DND-41 (cell line): Measurements from ENCODE around the gene CS.
A peak's percentile ranks its signal among the peaks of the same experiment; 100 is the strongest.
"Not testable (repeated sequence)": the region's sequence is repeated elsewhere in the genome, so short reads cannot be mapped to it uniquely, and the experiment has no call there.

Source experiments
- ATAC-seq: fragments of 200-7000 bp; cut with Tn5 transposase; 3 replicates; pipeline ENCODE4 v1.9.1; 2021; ENCODE audit warnings: low read depth; ENCODE audit not compliant: insufficient read depth
- DNase-seq: peaks from one replicate; pipeline ENCODE4 v3.0.0-alpha.2; 2020
- H2AFZ ChIP-seq: 2 replicates; pipeline ENCODE4 v1.6.0; 2012; ENCODE audit warnings: low read depth, low read length
- H3K27ac ChIP-seq: 2 replicates; pipeline ENCODE4 v1.5.1; 2012; ENCODE audit warnings: low read length, inconsistent platforms
- H3K27me3 ChIP-seq: fragments of 200-600 bp; sonication (generic); 2 replicates; pipeline ENCODE4 v1.6.0; 2012; ENCODE audit warnings: low read length, mild to moderate bottlenecking, inconsistent platforms; ENCODE audit not compliant: insufficient read depth, poor library complexity
- H3K36me3 ChIP-seq: 2 replicates; pipeline ENCODE4 v1.5.1; 2012; ENCODE audit warnings: low read length, inconsistent platforms; ENCODE audit not compliant: insufficient read depth
- H3K4me1 ChIP-seq: 2 replicates; pipeline ENCODE4 v1.5.1; 2012; ENCODE audit warnings: mild to moderate bottlenecking, low read length; ENCODE audit not compliant: insufficient read depth
- H3K4me2 ChIP-seq: 2 replicates; pipeline ENCODE4 v1.6.0; 2012; ENCODE audit warnings: mild to moderate bottlenecking, moderate library complexity, low read length, inconsistent platforms; ENCODE audit not compliant: insufficient read depth
- H3K4me3 ChIP-seq, 2 experiments: fragments of 200-600 bp in 1 of 2; shearing (Covaris generic) in 1 of 2; 2 replicates each; pipeline ENCODE4 v1.5.1; 2012 to 2016; ENCODE audit warnings: inconsistent platforms in 2 of 2, low read length in 2 of 2, mild to moderate bottlenecking in 2 of 2, low read depth in 1 of 2, moderate library complexity in 1 of 2
- H3K79me2 ChIP-seq: 2 replicates; pipeline ENCODE4 v1.6.0; 2012; ENCODE audit warnings: low read length, inconsistent platforms; ENCODE audit not compliant: insufficient read depth
- H3K9ac ChIP-seq: 2 replicates; pipeline ENCODE4 v1.6.0; 2012; ENCODE audit warnings: low read depth, mild to moderate bottlenecking, inconsistent platforms, low read length, moderate library complexity
- H3K9me3 ChIP-seq: 2 replicates; pipeline ENCODE4 v1.5.1; 2012; ENCODE audit warnings: low read length, moderate library complexity, mild to moderate bottlenecking, inconsistent platforms; ENCODE audit not compliant: insufficient read depth, severe bottlenecking
- H4K20me1 ChIP-seq: 2 replicates; pipeline ENCODE4 v1.6.0; 2012; ENCODE audit warnings: low read length; ENCODE audit not compliant: insufficient read depth
- CTCF ChIP-seq: IDR thresholded peaks from 2 replicates; pipeline ENCODE4 v1.5.1; 2012; ENCODE audit warnings: borderline replicate concordance, low read length, moderate library complexity, mild to moderate bottlenecking; ENCODE audit not compliant: poor library complexity, severe bottlenecking; ENCODE audit errors: extremely low read depth
- EZH2 ChIP-seq: IDR thresholded peaks from 3 replicates; pipeline ENCODE4 v1.6.1; 2012; ENCODE audit warnings: borderline replicate concordance, low read depth, mild to moderate bottlenecking, moderate library complexity, low read length, inconsistent platforms; ENCODE audit not compliant: severe bottlenecking

Gene CS

GRCh38 chr12:56299853-56300643, at the start of gene CS:
Gene CS, minus strand, starts transcription at chr12:56300330. Its CDS starts 129 bp downstream, at chr12:56300201.
- Histone ChIP-seq H3K9ac (peak within 1 kb of the TSS; percentile 84), H3K9me3 (no peaks in the 10 kb centered on the region), H3K79me2 (peaks cover 66% of the 10 kb centered on the region), H3K27ac (peak within 1 kb of the TSS; percentile 92), H3K4me2 (peak within 1 kb of the TSS; percentile 80), H4K20me1 (peaks cover 23% of the 10 kb centered on the region; the same call in 1 of the 2 replicates), H2AFZ (peak within 1 kb of the TSS; percentile 91), H3K4me1 (peaks cover 56% of the 10 kb centered on the region), H3K27me3 (no peaks in the 10 kb centered on the region), H3K4me3 (peak within 1 kb of the TSS; percentile 75 to 91), H3K36me3 (peaks cover 28% of the 10 kb centered on the region)
- peak; percentile 99 for DNase-seq
- ATAC-seq = peak; percentile 94
- TF ChIP-seq CTCF (no peak), EZH2 (no peak)

- DNase-seq = no peak
- Histone ChIP-seq H3K27ac (no peak overlapping the region), H3K36me3 (peaks cover 63% of the 10 kb centered on the region)
These were observed 48.6 kb upstream of the CS start for GRCh38 chr12:56348776-56349175.

GRCh38 chr12:56347255-56347654, 47.1 kb upstream of the CS start:
- not testable (repeated sequence) for ATAC-seq, H3K9me3 ChIP-seq, H3K4me2 ChIP-seq, H2AFZ ChIP-seq, H4K20me1 ChIP-seq, H3K4me1 ChIP-seq, H3K79me2 ChIP-seq, H3K27me3 ChIP-seq, H3K27ac ChIP-seq, DNase-seq, H3K4me3 ChIP-seq, H3K9ac ChIP-seq
- peaks cover 69% of the 10 kb centered on the region for H3K36me3 ChIP-seq

More at GRCh38 chr12:56348776-56349175, 48.6 kb upstream of the CS start:
- H2AFZ ChIP-seq = no peak overlapping the region
- no peak overlapping the region for H3K4me3 ChIP-seq
- H4K20me1 ChIP-seq = no peaks in the 10 kb centered on the region
- no peaks in the 10 kb centered on the region for H3K79me2 ChIP-seq
- ATAC-seq = no peak
- no peaks in the 10 kb centered on the region for H3K4me1 ChIP-seq
- no peaks in the 10 kb centered on the region for H3K27me3 ChIP-seq
- H3K9ac ChIP-seq = no peak overlapping the region
- H3K9me3 ChIP-seq = no peaks in the 10 kb centered on the region
- TF ChIP-seq EZH2 = no peak
- TF ChIP-seq CTCF = no peak
- H3K4me2 ChIP-seq = no peak overlapping the region

GRCh38 chr12:56346675-56347074, 46.5 kb upstream of the CS start:
- H3K4me1 ChIP-seq = no peaks in the 10 kb centered on the region
- no peak overlapping the region for H2AFZ ChIP-seq
- H3K4me3 ChIP-seq = no peak overlapping the region
- H3K79me2 ChIP-seq = no peaks in the 10 kb centered on the region
- no peak overlapping the region for H3K9ac ChIP-seq
- no peaks in the 10 kb centered on the region for H3K27me3 ChIP-seq
- H3K27ac ChIP-seq = no peak overlapping the region
- no peak for TF ChIP-seq EZH2
- TF ChIP-seq CTCF = peak; percentile 30
- no peaks in the 10 kb centered on the region for H4K20me1 ChIP-seq
- H3K36me3 ChIP-seq = peaks cover 67% of the 10 kb centered on the region
- H3K4me2 ChIP-seq = no peak overlapping the region
- H3K9me3 ChIP-seq = no peaks in the 10 kb centered on the region
- ATAC-seq = peak; percentile 29; the same call in 1 of the 3 replicates
- DNase-seq = no peak

GRCh38 chr12:56342290-56342689, 42.2 kb upstream of the CS start:
- DNase-seq = not testable (repeated sequence)

More at GRCh38 chr12:56342290-56342689, 42.2 kb upstream of the CS start:
- H3K4me3 ChIP-seq, H3K4me1 ChIP-seq, H3K79me2 ChIP-seq, H3K9ac ChIP-seq, H4K20me1 ChIP-seq, ATAC-seq, H3K9me3 ChIP-seq, H3K4me2 ChIP-seq, H2AFZ ChIP-seq, H3K27me3 ChIP-seq, H3K27ac ChIP-seq: not testable (repeated sequence)
- H3K36me3 ChIP-seq = peaks cover 34% of the 10 kb centered on the region
